GM19043 (cell line): ENCODE results near the gene SLC30A10.
"Not testable (repeated sequence)": the region's sequence is repeated elsewhere in the genome, so short reads cannot be mapped to it uniquely, and the experiment has no call there.

Experiments
- ATAC-seq: cut with Tn5 transposase; IDR thresholded peaks from one replicate; pipeline ENCODE4 v1.9.1; 2021; ENCODE audit warnings: low read depth; ENCODE audit not compliant: unreplicated experiment

Gene SLC30A10

GRCh38 chr1:219931033-219931432 lies 2.7 kb upstream of the SLC30A10 start:
- no peak for ATAC-seq

- no peak for ATAC-seq
Observed at GRCh38 chr1:219928791-219929118, 398 bp upstream of the SLC30A10 start.

- peak; percentile 14 for ATAC-seq
Observed at GRCh38 chr1:219927298-219927955, 930 bp downstream of the SLC30A10 start.

GRCh38 chr1:219926363-219926998 lies 1.9 kb downstream of the SLC30A10 start:
- no peak for ATAC-seq

- no peak for ATAC-seq
Observed at GRCh38 chr1:219924342-219924741, 4.0 kb downstream of the SLC30A10 start.

GRCh38 chr1:219917851-219918466 lies 10.4 kb downstream of the SLC30A10 start:
- no peak for ATAC-seq

GRCh38 chr1:219917281-219917680 lies 11.1 kb downstream of the SLC30A10 start:
- no peak for ATAC-seq

- no peak for ATAC-seq
Observed at GRCh38 chr1:219916257-219916656, 12.1 kb downstream of the SLC30A10 start.

- no peak for ATAC-seq
Observed at GRCh38 chr1:219913005-219913770, 15.2 kb downstream of the SLC30A10 start.

- ATAC-seq, result no peak
Observed at GRCh38 chr1:219910716-219911115, 17.6 kb downstream of the SLC30A10 start.

- no peak for ATAC-seq
Observed at GRCh38 chr1:219909476-219909875, 18.9 kb downstream of the SLC30A10 start.

GRCh38 chr1:219908170-219908569 lies 20.2 kb downstream of the SLC30A10 start:
- ATAC-seq, result no peak

- no peak for ATAC-seq
Observed at GRCh38 chr1:219907772-219908070, 20.6 kb downstream of the SLC30A10 start.

- ATAC-seq, result no peak
Observed at GRCh38 chr1:219906924-219907771, 21.2 kb downstream of the SLC30A10 start.

GRCh38 chr1:219906565-219906923 lies 21.8 kb downstream of the SLC30A10 start:
- not testable (repeated sequence) for ATAC-seq

GRCh38 chr1:219905524-219905923 lies 22.8 kb downstream of the SLC30A10 start:
- ATAC-seq, result no peak

GRCh38 chr1:219904934-219905333 lies 23.4 kb downstream of the SLC30A10 start:
- ATAC-seq, result no peak

GRCh38 chr1:219903353-219903871 lies 24.9 kb downstream of the SLC30A10 start:
- ATAC-seq, result no peak

GRCh38 chr1:219902951-219903350 lies 25.4 kb downstream of the SLC30A10 start:
- no peak for ATAC-seq

GRCh38 chr1:219900882-219901281 lies 27.5 kb downstream of the SLC30A10 start:
- ATAC-seq, result no peak
